Measurements from ENCODE around the gene ADAMTS17.

GRCh38 chr15:100207053-100207452 is 134.7 kb downstream of the ADAMTS17 start:
- TF ChIP-seq ESRRA (IDR thresholded peaks at IDR 0.05; ENCODE audit: borderline replicate concordance, low read depth) (no peak), HNRNPK (IDR thresholded peaks at IDR 0.05; ENCODE audit: low read depth, low read length, poor library complexity, severe bottlenecking) (no peak), CHD2 (IDR thresholded peaks at IDR 0.05; ENCODE audit: low read depth, low read length) (no peak), SIX5 (IDR thresholded peaks at IDR 0.05; ENCODE audit: borderline replicate concordance in 1 of 2, insufficient read depth in 1 of 2, low read depth in 1 of 2, low read length in 2 of 2) (no peak), ZNF274 (IDR thresholded peaks at IDR 0.05; ENCODE audit: borderline replicate concordance, low read depth, low read length) (no peak), NR4A1 (CRISPR knock-in tag; IDR thresholded peaks at IDR 0.05) (no peak), NR4A1 (tag; IDR thresholded peaks at IDR 0.05) (no peak)
- TF ChIP-seq, protein P1, sequence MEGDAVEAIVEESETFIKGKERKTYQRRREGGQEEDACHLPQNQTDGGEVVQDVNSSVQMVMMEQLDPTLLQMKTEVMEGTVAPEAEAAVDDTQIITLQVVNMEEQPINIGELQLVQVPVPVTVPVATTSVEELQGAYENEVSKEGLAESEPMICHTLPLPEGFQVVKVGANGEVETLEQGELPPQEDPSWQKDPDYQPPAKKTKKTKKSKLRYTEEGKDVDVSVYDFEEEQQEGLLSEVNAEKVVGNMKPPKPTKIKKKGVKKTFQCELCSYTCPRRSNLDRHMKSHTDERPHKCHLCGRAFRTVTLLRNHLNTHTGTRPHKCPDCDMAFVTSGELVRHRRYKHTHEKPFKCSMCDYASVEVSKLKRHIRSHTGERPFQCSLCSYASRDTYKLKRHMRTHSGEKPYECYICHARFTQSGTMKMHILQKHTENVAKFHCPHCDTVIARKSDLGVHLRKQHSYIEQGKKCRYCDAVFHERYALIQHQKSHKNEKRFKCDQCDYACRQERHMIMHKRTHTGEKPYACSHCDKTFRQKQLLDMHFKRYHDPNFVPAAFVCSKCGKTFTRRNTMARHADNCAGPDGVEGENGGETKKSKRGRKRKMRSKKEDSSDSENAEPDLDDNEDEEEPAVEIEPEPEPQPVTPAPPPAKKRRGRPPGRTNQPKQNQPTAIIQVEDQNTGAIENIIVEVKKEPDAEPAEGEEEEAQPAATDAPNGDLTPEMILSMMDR (IDR thresholded peaks at IDR 0.05 in 2 of 3, conservative IDR thresholded peaks at IDR 0.05 in 1 of 3; ENCODE audit: insufficient read depth in 2 of 3, low read depth in 1 of 3, low read length in 3 of 3), result no peak
- TF ChIP-seq, protein P2, sequence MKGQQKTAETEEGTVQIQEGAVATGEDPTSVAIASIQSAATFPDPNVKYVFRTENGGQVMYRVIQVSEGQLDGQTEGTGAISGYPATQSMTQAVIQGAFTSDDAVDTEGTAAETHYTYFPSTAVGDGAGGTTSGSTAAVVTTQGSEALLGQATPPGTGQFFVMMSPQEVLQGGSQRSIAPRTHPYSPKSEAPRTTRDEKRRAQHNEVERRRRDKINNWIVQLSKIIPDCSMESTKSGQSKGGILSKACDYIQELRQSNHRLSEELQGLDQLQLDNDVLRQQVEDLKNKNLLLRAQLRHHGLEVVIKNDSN (CRISPR knock-in tag; IDR thresholded peaks at IDR 0.05), result no peak
